ENCODE measurements around the gene CLDN22. TPM values are rescaled to one million over a fixed set of nuclear protein-coding genes. Genes with fewer than 3 reads are reported as not detected.

Gene CLDN22
- total and polyA plus RNA-seq, 5 experiments from 2014 or later, result 0.29 TPM; not detected in 4

GRCh38 chr4:183342541-183343533 is 22.8 kb upstream of the CLDN22 start:
- ATAC-seq (peak in 1 of 2 donors; percentile 40), DNase-seq (no peak)
- no peaks in the 10 kb centered on the region for H3K9me3 Mint-ChIP-seq
- H3K27me3 Mint-ChIP-seq, result peaks cover 5 to 39% (median 13%) of the 10 kb centered on the region in 5 donors
- H3K27ac Mint-ChIP-seq, result no peak overlapping the region
- H3K4me3 Mint-ChIP-seq, result peak overlapping the region in 8 of 10 donors; percentile 7 to 64 (median 35)
- POLR2A ChIA-PET, result no interaction called here
- H3K4me1 Mint-ChIP-seq, result peaks cover 0 to 7% (median 3%) of the 10 kb centered on the region in 4 donors
- no peaks in the 10 kb centered on the region for H3K36me3 Mint-ChIP-seq

GRCh38 chr4:183337833-183338232 is 17.8 kb upstream of the CLDN22 start:
- Mint-ChIP-seq H3K27ac (peak overlapping the region in 1 of 10 donors; percentile 13), H3K4me3 (no peak overlapping the region), H3K4me1 (peaks cover 0 to 3% (median under 1%) of the 10 kb centered on the region in 4 donors), H3K9me3 (no peaks in the 10 kb centered on the region), H3K36me3 (no peaks in the 10 kb centered on the region), H3K27me3 (peaks cover 8 to 16% (median 12%) of the 10 kb centered on the region in 5 donors)
- POLR2A ChIA-PET, result no interaction called here
- DNase-seq, result no peak
- ATAC-seq, result no peak

- Mint-ChIP-seq H3K4me3 (no peak overlapping the region), H3K9me3 (no peaks in the 10 kb centered on the region), H3K36me3 (no peaks in the 10 kb centered on the region), H3K27me3 (peaks cover 8 to 19% (median 15%) of the 10 kb centered on the region in 5 donors), H3K4me1 (peaks cover 0 to 3% (median 0%) of the 10 kb centered on the region in 4 donors), H3K27ac (no peak overlapping the region)
- POLR2A ChIA-PET, result no interaction called here
- no peak for ATAC-seq
- no peak for DNase-seq
These were observed 17.3 kb upstream of the CLDN22 start for GRCh38 chr4:183337349-183337748.

- no peaks in the 10 kb centered on the region for H3K9me3 Mint-ChIP-seq
- H3K4me1 Mint-ChIP-seq, result peaks cover 0 to 3% (median 0%) of the 10 kb centered on the region in 4 donors
- H3K27ac Mint-ChIP-seq, result no peak overlapping the region
- no peak overlapping the region for H3K4me3 Mint-ChIP-seq
- H3K36me3 Mint-ChIP-seq, result no peaks in the 10 kb centered on the region
- peaks cover 8 to 24% (median 15%) of the 10 kb centered on the region in 5 donors for H3K27me3 Mint-ChIP-seq
- DNase-seq (no peak), ATAC-seq (no peak)
- POLR2A ChIA-PET, result no interaction called here
These were observed 15.4 kb upstream of the CLDN22 start for GRCh38 chr4:183335369-183335940.

GRCh38 chr4:183333983-183334382 is 13.9 kb upstream of the CLDN22 start:
- peaks cover 0 to 3% (median 0%) of the 10 kb centered on the region in 4 donors for H3K4me1 Mint-ChIP-seq
- peaks cover 8 to 23% (median 16%) of the 10 kb centered on the region in 5 donors for H3K27me3 Mint-ChIP-seq
- H3K9me3 Mint-ChIP-seq, result peaks cover 0 to 7% (median 0%) of the 10 kb centered on the region in 9 donors
- DNase-seq, result no peak
- H3K27ac Mint-ChIP-seq, result no peak overlapping the region
- POLR2A ChIA-PET, result no interaction called here
- ATAC-seq, result no peak
- peaks cover 0 to 7% (median 0%) of the 10 kb centered on the region in 3 donors for H3K36me3 Mint-ChIP-seq
- no peak overlapping the region for H3K4me3 Mint-ChIP-seq

- Mint-ChIP-seq H3K36me3 (peaks cover 0 to 9% (median 0%) of the 10 kb centered on the region in 3 donors), H3K4me1 (peaks cover 0 to 3% (median 0%) of the 10 kb centered on the region in 4 donors), H3K27ac (no peak overlapping the region), H3K27me3 (peaks cover 8 to 23% (median 16%) of the 10 kb centered on the region in 5 donors), H3K4me3 (no peak overlapping the region), H3K9me3 (peaks cover 0 to 9% (median 0%) of the 10 kb centered on the region in 9 donors)
- no peak for DNase-seq
- POLR2A ChIA-PET, result no interaction called here
- ATAC-seq, result no peak
These were observed 13.1 kb upstream of the CLDN22 start for GRCh38 chr4:183333202-183333601.

GRCh38 chr4:183332447-183332846 is 12.4 kb upstream of the CLDN22 start:
- POLR2A ChIA-PET, result no interaction called here
- H3K4me1 Mint-ChIP-seq, result peaks cover 0 to 3% (median 0%) of the 10 kb centered on the region in 4 donors
- DNase-seq (no peak), ATAC-seq (no peak)
- H3K4me3 Mint-ChIP-seq, result no peak overlapping the region
- peaks cover 8 to 21% (median 16%) of the 10 kb centered on the region in 5 donors for H3K27me3 Mint-ChIP-seq
- no peak overlapping the region for H3K27ac Mint-ChIP-seq
- peaks cover 0 to 9% (median 0%) of the 10 kb centered on the region in 9 donors for H3K9me3 Mint-ChIP-seq
- H3K36me3 Mint-ChIP-seq, result peaks cover 0 to 9% (median 0%) of the 10 kb centered on the region in 3 donors

- POLR2A ChIA-PET, result no interaction called here
- no peak for DNase-seq
- H3K4me1 Mint-ChIP-seq, result peaks cover 0 to 3% (median 0%) of the 10 kb centered on the region in 4 donors
- H3K4me3 Mint-ChIP-seq, result no peak overlapping the region
- H3K36me3 Mint-ChIP-seq, result peaks cover 0 to 9% (median 0%) of the 10 kb centered on the region in 3 donors
- peaks cover 4 to 19% (median 15%) of the 10 kb centered on the region in 5 donors for H3K27me3 Mint-ChIP-seq
- ATAC-seq, result no peak
- no peak overlapping the region for H3K27ac Mint-ChIP-seq
- peaks cover 0 to 9% (median 0%) of the 10 kb centered on the region in 9 donors for H3K9me3 Mint-ChIP-seq
These were observed 10.8 kb upstream of the CLDN22 start for GRCh38 chr4:183330841-183331240.

- POLR2A ChIA-PET, result no interaction called here
- ATAC-seq (no peak), DNase-seq (no peak)
- Mint-ChIP-seq H3K27ac (no peak overlapping the region), H3K27me3 (peaks cover 4 to 16% (median 15%) of the 10 kb centered on the region in 5 donors), H3K9me3 (peaks cover 0 to 9% (median 0%) of the 10 kb centered on the region in 9 donors), H3K4me1 (no peaks in the 10 kb centered on the region), H3K36me3 (peaks cover 0 to 9% (median 0%) of the 10 kb centered on the region in 3 donors), H3K4me3 (no peak overlapping the region)
These were observed 10.1 kb upstream of the CLDN22 start for GRCh38 chr4:183329954-183330742.

- Mint-ChIP-seq H3K4me3 (no peak overlapping the region), H3K27me3 (peaks cover 8 to 18% (median 15%) of the 10 kb centered on the region in 5 donors), H3K27ac (no peak overlapping the region), H3K4me1 (no peaks in the 10 kb centered on the region), H3K9me3 (peaks cover 0 to 9% (median 0%) of the 10 kb centered on the region in 9 donors), H3K36me3 (peaks cover 0 to 9% (median 0%) of the 10 kb centered on the region in 3 donors)
- POLR2A ChIA-PET, result no interaction called here
- ATAC-seq (no peak), DNase-seq (no peak)
These were observed 9.2 kb upstream of the CLDN22 start for GRCh38 chr4:183329244-183329643.

- Mint-ChIP-seq H3K9me3 (peaks cover 0 to 9% (median 0%) of the 10 kb centered on the region in 9 donors), H3K27me3 (peaks cover 6 to 18% (median 14%) of the 10 kb centered on the region in 5 donors), H3K36me3 (peaks cover 0 to 9% (median 0%) of the 10 kb centered on the region in 3 donors), H3K4me3 (no peak overlapping the region), H3K27ac (no peak overlapping the region), H3K4me1 (no peaks in the 10 kb centered on the region)
- POLR2A ChIA-PET, result no interaction called here
- ATAC-seq, result no peak
- DNase-seq, result no peak
These were observed 8.8 kb upstream of the CLDN22 start for GRCh38 chr4:183328832-183329231.

GRCh38 chr4:183327827-183328226 is 7.8 kb upstream of the CLDN22 start:
- peaks cover 0 to 9% (median 0%) of the 10 kb centered on the region in 9 donors for H3K9me3 Mint-ChIP-seq
- ATAC-seq, result no peak
- H3K27ac Mint-ChIP-seq, result no peak overlapping the region

More at GRCh38 chr4:183327827-183328226, 7.8 kb upstream of the CLDN22 start:
- H3K27me3 Mint-ChIP-seq, result peaks cover 3 to 14% (median 5%) of the 10 kb centered on the region in 5 donors
- H3K4me1 Mint-ChIP-seq, result no peaks in the 10 kb centered on the region
- POLR2A ChIA-PET, result no interaction called here
- peaks cover 0 to 9% (median 0%) of the 10 kb centered on the region in 3 donors for H3K36me3 Mint-ChIP-seq
- no peak overlapping the region for H3K4me3 Mint-ChIP-seq
- DNase-seq, result no peak

All from naive thymus-derived CD8-positive, alpha-beta T cell (primary cell).